ENCODE results near the gene TAPT1. TPM values are rescaled to one million over a fixed set of nuclear protein-coding genes. Genes with fewer than 3 reads are reported as not detected.

TAPT1 gene
- total and polyA plus RNA-seq, 9 of the 15 experiments (the other 6 are each of a cell fraction or from before 2014, with no cell fraction given): 1.6 to 36.7 (median 20.7) TPM

GRCh38 chr4:16197876-16198665, 28.2 kb downstream of the TAPT1 start:
- Histone ChIP-seq H3K27ac (ENCODE audit: extremely low read depth, low read depth, low read length) (no peak overlapping the region), H3K9me3 (replicated peaks; ENCODE audit: control insufficient read depth, insufficient read depth, low read depth, low read length) (no peaks in the 10 kb centered on the region), H3K36me3 (ENCODE audit: control insufficient read depth, insufficient read depth, low read length) (peaks cover 37% of the 10 kb centered on the region; the same call in 1 of the 3 replicates), H3K9me1 (ENCODE audit: control insufficient read depth, insufficient read depth, low read length) (no peaks in the 10 kb centered on the region), H4K20me1 (replicated peaks; ENCODE audit: control insufficient read depth, insufficient read depth, low read length) (no peaks in the 10 kb centered on the region), H2AFZ (ENCODE audit: low read depth, low read length) (no peak overlapping the region), H3K4me1 (replicated peaks in 1 of 2; ENCODE audit: control insufficient read depth in 2 of 2, insufficient read depth in 2 of 2, low read length in 2 of 2) (no peaks in the 10 kb centered on the region), H3K4me3 (no peak overlapping the region), H3K4me2 (ENCODE audit: insufficient read depth, low read length) (no peak overlapping the region), H3K9ac (ENCODE audit: insufficient read depth in 1 of 2, low read depth in 2 of 2, low read length in 2 of 2) (no peak overlapping the region), H3K79me2 (ENCODE audit: control insufficient read depth, insufficient read depth, low read length) (0 out of 3 replicates have a peak, but pooled peaks cover 3% of the 10 kb centered on the region), H3K27me3 (ENCODE audit: control insufficient read depth in 2 of 2, insufficient read depth in 2 of 2, low read length in 2 of 2) (no peaks in the 10 kb centered on the region)
- intact Hi-C loops (cut with micrococcal nuclease): loop anchor here (2.0 kb wide), 1 partner anchor 171 kb away; no protein-coding TSS in a partner anchor
- BruUV-seq (replicated peaks): no TSS peak
- in situ Hi-C loops (cut with MboI): no loop called here
- WGBS (ENCODE audit: insufficient coverage, low coverage, missing lambda C conversion rate): 84% methylated on average over 2 of the region's 2 CpGs
- no peak for TF ChIP-seq ZNF695 (CRISPR knock-in tag; IDR thresholded peaks at IDR 0.05)
- no peak for TF ChIP-seq JUNB (CRISPR knock-in tag; conservative IDR thresholded peaks at IDR 0.05)
- TF ChIP-seq POLR3G (IDR thresholded peaks at IDR 0.05; ENCODE audit: extremely low read depth, insufficient read length, insufficient replicate concordance): no peak
- TF ChIP-seq XRCC4 (IDR thresholded peaks at IDR 0.05; ENCODE audit: extremely low read depth, insufficient read depth, insufficient read length): no peak
- no peak for TF ChIP-seq TEAD4 (IDR thresholded peaks at IDR 0.05; ENCODE audit: low read length)
- TF ChIP-seq TEAD4 (CRISPR knock-in tag; IDR thresholded peaks at IDR 0.05; ENCODE audit: borderline replicate concordance): no peak
- TF ChIP-seq ZBTB11 (CRISPR knock-in tag; IDR thresholded peaks at IDR 0.05): no peak
- no peak for TF ChIP-seq BCL6 (CRISPR knock-in tag; IDR thresholded peaks at IDR 0.05)
- FAIRE-seq (no peak), DNase-seq (ENCODE audit: extremely low read depth in 1 of 4, low spot score in 3 of 4) (no peak), ATAC-seq (no peak)
- CTCF ChIA-PET (ENCODE audit: low intra/inter-chr PET ratio): no interaction called here
- POLR2A ChIA-PET: no interaction called here

Measured in K562 (cell line).